DND-41 (cell line): ENCODE measurements around the gene ALKAL2.

Experiments used
- ATAC-seq: fragments of 200-7000 bp; cut with Tn5 transposase; 3 replicates; pipeline ENCODE4 v1.9.1; 2021; ENCODE audit warnings: low read depth; ENCODE audit not compliant: insufficient read depth
- DNase-seq: peaks from one replicate; pipeline ENCODE4 v3.0.0-alpha.2; 2020
- H2AFZ ChIP-seq: 2 replicates; pipeline ENCODE4 v1.6.0; 2012; ENCODE audit warnings: low read depth, low read length
- H3K27ac ChIP-seq: 2 replicates; pipeline ENCODE4 v1.5.1; 2012; ENCODE audit warnings: low read length, inconsistent platforms
- H3K27me3 ChIP-seq: fragments of 200-600 bp; sonication (generic); 2 replicates; pipeline ENCODE4 v1.6.0; 2012; ENCODE audit warnings: low read length, mild to moderate bottlenecking, inconsistent platforms; ENCODE audit not compliant: insufficient read depth, poor library complexity
- H3K36me3 ChIP-seq: 2 replicates; pipeline ENCODE4 v1.5.1; 2012; ENCODE audit warnings: low read length, inconsistent platforms; ENCODE audit not compliant: insufficient read depth
- H3K4me1 ChIP-seq: 2 replicates; pipeline ENCODE4 v1.5.1; 2012; ENCODE audit warnings: mild to moderate bottlenecking, low read length; ENCODE audit not compliant: insufficient read depth
- H3K4me2 ChIP-seq: 2 replicates; pipeline ENCODE4 v1.6.0; 2012; ENCODE audit warnings: mild to moderate bottlenecking, moderate library complexity, low read length, inconsistent platforms; ENCODE audit not compliant: insufficient read depth
- H3K4me3 ChIP-seq, 2 experiments: fragments of 200-600 bp in 1 of 2; shearing (Covaris generic) in 1 of 2; 2 replicates each; pipeline ENCODE4 v1.5.1; 2012 to 2016; ENCODE audit warnings: inconsistent platforms in 2 of 2, low read length in 2 of 2, mild to moderate bottlenecking in 2 of 2, low read depth in 1 of 2, moderate library complexity in 1 of 2
- H3K79me2 ChIP-seq: 2 replicates; pipeline ENCODE4 v1.6.0; 2012; ENCODE audit warnings: low read length, inconsistent platforms; ENCODE audit not compliant: insufficient read depth
- H3K9ac ChIP-seq: 2 replicates; pipeline ENCODE4 v1.6.0; 2012; ENCODE audit warnings: low read depth, mild to moderate bottlenecking, inconsistent platforms, low read length, moderate library complexity
- H3K9me3 ChIP-seq: 2 replicates; pipeline ENCODE4 v1.5.1; 2012; ENCODE audit warnings: low read length, moderate library complexity, mild to moderate bottlenecking, inconsistent platforms; ENCODE audit not compliant: insufficient read depth, severe bottlenecking
- H4K20me1 ChIP-seq: 2 replicates; pipeline ENCODE4 v1.6.0; 2012; ENCODE audit warnings: low read length; ENCODE audit not compliant: insufficient read depth
- CTCF ChIP-seq: IDR thresholded peaks from 2 replicates; pipeline ENCODE4 v1.5.1; 2012; ENCODE audit warnings: borderline replicate concordance, low read length, moderate library complexity, mild to moderate bottlenecking; ENCODE audit not compliant: poor library complexity, severe bottlenecking; ENCODE audit errors: extremely low read depth
- EZH2 ChIP-seq: IDR thresholded peaks from 3 replicates; pipeline ENCODE4 v1.6.1; 2012; ENCODE audit warnings: borderline replicate concordance, low read depth, mild to moderate bottlenecking, moderate library complexity, low read length, inconsistent platforms; ENCODE audit not compliant: severe bottlenecking

Gene ALKAL2

GRCh38 chr2:237878-238277 is 50.0 kb downstream of the ALKAL2 start:
- TF ChIP-seq CTCF: no peak
- TF ChIP-seq EZH2: no peak
- Histone ChIP-seq H2AFZ (no peak overlapping the region), H3K9me3 (peaks cover 7% of the 10 kb centered on the region), H3K4me3 (no peak overlapping the region), H3K9ac (no peak overlapping the region), H3K36me3 (peaks cover 6% of the 10 kb centered on the region; the same call in 1 of the 2 replicates), H3K27me3 (no peaks in the 10 kb centered on the region), H3K79me2 (no peaks in the 10 kb centered on the region), H4K20me1 (no peaks in the 10 kb centered on the region), H3K4me1 (no peaks in the 10 kb centered on the region), H3K4me2 (no peak overlapping the region), H3K27ac (no peak overlapping the region)
- DNase-seq: no peak
- no peak for ATAC-seq

DNA sequence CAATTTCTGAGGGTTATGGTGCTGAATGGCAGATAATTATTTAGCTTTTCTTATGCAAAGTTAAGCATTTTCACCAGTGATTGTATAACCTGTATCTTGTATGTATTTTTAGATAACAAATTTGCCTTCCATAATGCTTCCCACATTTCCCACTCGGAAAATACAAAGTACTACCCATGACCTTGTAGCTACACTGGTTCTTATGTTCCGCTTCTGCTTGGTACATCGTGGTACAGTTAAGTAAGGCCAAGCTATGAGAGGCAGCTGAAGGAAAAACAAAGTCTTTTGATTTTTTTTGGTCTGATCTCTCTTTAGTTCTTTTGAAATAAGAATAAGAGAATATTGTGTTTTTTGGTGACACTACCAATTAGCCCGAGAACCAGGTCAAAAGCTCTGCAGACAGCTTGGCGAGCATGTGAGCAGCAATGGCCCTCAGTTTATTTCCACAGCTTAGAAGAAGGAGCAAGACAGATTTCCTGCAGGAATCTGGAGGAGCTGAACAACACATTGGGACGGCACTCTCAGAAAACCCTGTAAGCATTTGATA is 50.8 kb downstream of the ALKAL2 start:
- Histone ChIP-seq H3K9me3 (no peaks in the 10 kb centered on the region), H3K79me2 (no peaks in the 10 kb centered on the region), H3K27me3 (no peaks in the 10 kb centered on the region), H3K4me3 (no peak overlapping the region), H3K36me3 (no peaks in the 10 kb centered on the region), H3K4me1 (no peaks in the 10 kb centered on the region), H3K27ac (no peak overlapping the region), H4K20me1 (no peaks in the 10 kb centered on the region), H3K9ac (no peak overlapping the region), H2AFZ (no peak overlapping the region), H3K4me2 (no peak overlapping the region)
- no peak for ATAC-seq
- no peak for TF ChIP-seq EZH2
- no peak for TF ChIP-seq CTCF
- DNase-seq: no peak

DNA sequence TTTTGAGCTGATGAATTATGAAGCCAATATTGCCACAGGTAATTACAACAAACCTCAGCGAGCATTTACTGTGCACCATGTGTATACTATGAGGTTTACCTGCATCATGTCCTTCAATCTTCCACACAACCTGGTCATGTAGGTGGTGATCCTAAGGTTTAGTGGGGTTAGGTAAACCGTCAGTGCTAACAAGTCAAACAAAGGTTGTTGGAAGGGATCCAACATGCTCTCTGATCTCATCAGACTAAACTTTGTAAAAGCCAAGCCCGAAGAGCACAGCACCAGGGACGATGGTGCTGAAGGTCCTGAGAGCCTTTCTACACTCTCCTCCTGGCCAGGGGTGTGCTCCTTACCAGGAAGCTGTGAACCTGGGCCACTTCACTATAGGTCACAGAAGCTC is 53.5 kb downstream of the ALKAL2 start:
- H2AFZ ChIP-seq: no peak overlapping the region
- H3K27ac ChIP-seq: no peak overlapping the region
- H3K79me2 ChIP-seq: no peaks in the 10 kb centered on the region
- no peaks in the 10 kb centered on the region for H3K27me3 ChIP-seq
- H3K9ac ChIP-seq: no peak overlapping the region
- no peaks in the 10 kb centered on the region for H4K20me1 ChIP-seq
- ATAC-seq (no peak), DNase-seq (no peak)
- no peak overlapping the region for H3K4me3 ChIP-seq
- no peaks in the 10 kb centered on the region for H3K9me3 ChIP-seq
- H3K4me2 ChIP-seq: no peak overlapping the region
- H3K36me3 ChIP-seq: peaks cover 4% of the 10 kb centered on the region; the same call in 1 of the 2 replicates
- no peaks in the 10 kb centered on the region for H3K4me1 ChIP-seq
- TF ChIP-seq EZH2 (no peak), CTCF (no peak)

DNA sequence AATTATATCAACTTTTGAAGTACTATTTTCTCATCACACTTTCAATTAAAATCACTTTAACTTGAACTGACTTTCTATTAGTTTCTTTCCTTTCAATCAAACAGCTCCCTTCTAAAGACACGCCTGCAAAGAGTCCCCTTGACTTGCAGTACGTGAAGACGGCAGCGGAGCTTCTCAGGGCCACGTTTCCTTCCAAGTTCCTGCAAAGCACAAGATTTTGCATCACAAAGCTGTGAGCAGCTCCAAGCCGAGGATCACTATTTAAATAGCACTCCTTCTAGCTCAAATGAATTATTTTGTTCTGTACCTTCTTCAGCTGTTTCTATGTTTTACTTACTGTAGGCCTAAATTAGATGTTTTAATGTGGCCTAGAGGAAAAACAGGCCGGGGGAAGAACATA is 54.9 kb downstream of the ALKAL2 start:
- Histone ChIP-seq H3K9me3 (no peaks in the 10 kb centered on the region), H3K4me2 (no peak overlapping the region)
- ATAC-seq: no peak

More for the DNA sequence above, 54.9 kb downstream of the ALKAL2 start:
- no peak overlapping the region for H2AFZ ChIP-seq
- no peaks in the 10 kb centered on the region for H3K4me1 ChIP-seq
- no peak overlapping the region for H3K27ac ChIP-seq
- no peak overlapping the region for H3K4me3 ChIP-seq
- H4K20me1 ChIP-seq: no peaks in the 10 kb centered on the region
- no peaks in the 10 kb centered on the region for H3K27me3 ChIP-seq
- no peak overlapping the region for H3K9ac ChIP-seq
- peaks cover 4% of the 10 kb centered on the region; the same call in 1 of the 2 replicates for H3K36me3 ChIP-seq
- no peaks in the 10 kb centered on the region for H3K79me2 ChIP-seq
- TF ChIP-seq EZH2 (no peak), CTCF (no peak)
- DNase-seq: no peak
